DMS79 treated with DMSO at 0.1 percent for 48 hours (cell line): Measurements from ENCODE around the gene RAD51C.
"Not testable (repeated sequence)": the region's sequence is repeated elsewhere in the genome, so short reads cannot be mapped to it uniquely, and the experiment has no call there.

Source experiments
- DNase-seq: peaks from one replicate; lab custom pipeline; 2025; lab: John Stamatoyannopoulos, UW

Gene RAD51C

GRCh38 chr17:58684003-58684402 lies 8.4 kb upstream of the RAD51C start:
- no peak for DNase-seq

DNA sequence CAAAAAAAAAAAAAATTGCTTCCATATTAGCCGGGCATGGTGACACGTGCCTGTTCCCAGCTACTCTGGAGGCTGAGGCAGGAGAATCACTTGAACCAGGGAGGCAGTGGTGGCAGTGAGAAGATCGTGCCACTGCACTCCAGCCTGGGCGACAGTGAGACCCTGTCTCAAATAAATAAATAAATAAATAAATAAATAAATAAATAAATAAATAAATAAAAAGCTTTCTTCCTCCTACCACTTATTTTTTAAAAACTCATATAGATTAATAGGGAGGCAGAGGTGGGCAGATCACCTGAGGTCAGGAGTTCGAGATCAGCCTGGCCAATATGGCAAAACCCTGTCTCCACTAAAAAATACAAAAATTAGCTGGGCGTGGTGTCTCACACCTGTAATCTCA lies 7.9 kb upstream of the RAD51C start:
- DNase-seq = not testable (repeated sequence)

- no peak for DNase-seq
Observed at GRCh38 chr17:58686980-58687379, 5.4 kb upstream of the RAD51C start.

DNA sequence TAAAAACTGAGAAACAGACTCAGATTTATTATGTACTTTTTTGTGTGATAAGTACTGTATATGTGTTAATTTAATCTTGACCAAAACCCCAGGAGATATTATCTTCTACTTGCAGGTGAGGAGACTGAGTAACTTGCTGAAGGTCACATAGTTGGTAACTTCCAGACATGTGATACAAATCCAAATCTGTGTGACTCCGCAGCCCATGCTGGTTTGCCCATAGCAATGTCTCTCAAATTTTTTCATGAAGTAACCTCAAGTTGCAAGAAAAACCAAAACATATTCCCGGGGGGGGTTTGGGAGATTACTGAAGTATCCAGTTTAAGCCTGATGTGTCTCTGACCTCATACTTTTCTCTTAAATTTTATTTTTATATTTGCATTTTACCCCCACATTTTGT lies 3.9 kb upstream of the RAD51C start:
- DNase-seq = no peak

DNA sequence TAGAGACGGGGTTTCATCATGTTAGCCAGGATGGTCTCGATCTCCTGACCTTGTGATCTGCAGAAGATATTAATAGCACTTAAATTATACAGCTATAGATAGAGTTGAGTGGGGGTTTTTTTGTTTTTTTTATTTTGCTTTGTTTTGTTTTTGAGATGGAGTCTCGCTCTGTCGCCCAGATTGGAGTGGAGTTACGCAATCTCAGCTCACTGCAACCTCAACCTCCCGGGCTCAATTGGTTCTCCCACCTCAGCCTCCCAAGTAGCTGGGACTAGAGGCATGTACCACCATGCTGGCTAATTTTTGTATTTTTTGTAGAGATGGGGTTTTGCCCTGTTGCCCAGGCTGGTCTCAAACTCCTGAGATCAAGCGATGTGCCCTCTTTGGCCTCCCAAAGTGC lies 2.4 kb upstream of the RAD51C start:
- not testable (repeated sequence) for DNase-seq

- no peak for DNase-seq
Observed at GRCh38 chr17:58691701-58692238, 632 bp upstream of the RAD51C start, which contains the start of gene TEX14. Gene TEX14 (minus strand): TSS chr17:58692045. CDS start chr17:58652001, 40,044 bp downstream.

GRCh38 chr17:58693208-58693607 lies 806 bp downstream of the RAD51C start:
- no peak for DNase-seq

DNA sequence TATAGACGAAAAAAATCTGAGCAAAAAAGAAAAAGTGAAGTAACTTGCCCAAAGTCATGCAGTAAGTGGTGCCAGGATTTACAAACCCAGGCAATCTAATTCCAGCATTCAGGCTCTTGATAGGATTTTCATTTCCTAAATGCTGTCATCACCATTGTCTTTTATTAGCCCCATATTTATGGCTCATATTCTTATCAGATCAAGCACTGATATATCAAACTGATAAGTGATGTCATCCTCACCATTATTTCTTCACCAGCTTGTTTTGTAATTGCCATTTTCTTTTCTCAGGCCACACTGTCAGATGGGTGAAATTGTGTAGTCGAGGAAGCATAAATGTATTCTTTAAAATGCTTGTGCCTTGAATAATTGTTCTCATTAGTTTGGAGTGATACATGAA lies 1.3 kb downstream of the RAD51C start:
- DNase-seq = no peak

DNA sequence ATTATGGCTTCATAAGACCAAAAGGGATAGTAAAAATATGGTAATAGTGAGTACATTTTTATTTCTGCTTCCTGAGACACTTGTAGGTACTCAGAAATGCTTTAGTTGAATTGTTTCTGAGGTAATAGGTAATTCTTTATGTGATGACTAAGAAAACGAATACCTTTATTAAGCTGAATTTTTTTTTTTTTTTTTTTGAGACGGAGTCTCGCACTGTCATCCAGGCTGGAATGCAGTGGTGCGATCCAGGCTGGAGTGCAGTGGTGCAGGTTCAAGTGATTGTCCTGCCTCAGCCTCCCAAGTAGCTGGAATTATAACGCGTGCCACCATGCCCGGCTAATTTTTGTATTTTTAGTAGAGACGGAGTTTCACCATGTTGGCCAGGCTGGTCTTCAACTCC lies 1.9 kb downstream of the RAD51C start:
- DNase-seq = no peak

DNA sequence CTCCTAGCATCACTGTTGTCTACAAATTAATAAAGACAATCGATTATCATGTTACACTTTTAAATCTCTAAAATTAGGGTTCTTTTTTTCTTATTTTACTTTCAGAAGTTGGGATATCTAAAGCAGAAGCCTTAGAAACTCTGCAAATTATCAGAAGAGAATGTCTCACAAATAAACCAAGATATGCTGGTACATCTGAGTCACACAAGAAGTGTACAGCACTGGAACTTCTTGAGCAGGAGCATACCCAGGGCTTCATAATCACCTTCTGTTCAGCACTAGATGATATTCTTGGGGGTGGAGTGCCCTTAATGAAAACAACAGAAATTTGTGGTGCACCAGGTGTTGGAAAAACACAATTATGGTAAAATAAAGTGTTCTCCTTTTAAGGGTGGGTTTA lies 2.4 kb downstream of the RAD51C start:
- DNase-seq = no peak

- DNase-seq = no peak
Observed at GRCh38 chr17:58699771-58700170, 7.4 kb downstream of the RAD51C start.

DNA sequence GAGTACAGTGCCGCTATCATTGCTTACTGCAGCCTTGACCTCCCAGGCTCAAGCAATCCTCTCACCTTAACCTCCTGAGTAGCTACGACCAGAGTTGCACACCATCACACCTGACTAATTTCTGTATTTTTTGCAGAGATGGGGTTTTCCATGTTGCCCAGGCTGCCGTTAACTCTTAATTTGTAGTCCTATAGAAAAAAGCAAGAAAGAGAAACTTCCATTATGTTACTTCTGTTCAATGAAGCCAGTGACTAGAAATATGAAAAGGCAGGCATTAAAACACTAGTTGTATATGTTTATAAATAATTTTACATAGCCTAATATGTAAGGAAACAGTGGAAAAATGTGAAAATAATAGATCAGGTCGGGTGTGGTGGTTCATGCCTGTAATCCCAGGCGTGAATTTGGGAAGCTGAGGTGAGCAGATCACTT lies 9.7 kb downstream of the RAD51C start:
- no peak for DNase-seq

GRCh38 chr17:58702708-58703107 lies 10.3 kb downstream of the RAD51C start:
- DNase-seq = no peak

- no peak for DNase-seq
Observed at GRCh38 chr17:58703137-58703915, 10.9 kb downstream of the RAD51C start.

DNA sequence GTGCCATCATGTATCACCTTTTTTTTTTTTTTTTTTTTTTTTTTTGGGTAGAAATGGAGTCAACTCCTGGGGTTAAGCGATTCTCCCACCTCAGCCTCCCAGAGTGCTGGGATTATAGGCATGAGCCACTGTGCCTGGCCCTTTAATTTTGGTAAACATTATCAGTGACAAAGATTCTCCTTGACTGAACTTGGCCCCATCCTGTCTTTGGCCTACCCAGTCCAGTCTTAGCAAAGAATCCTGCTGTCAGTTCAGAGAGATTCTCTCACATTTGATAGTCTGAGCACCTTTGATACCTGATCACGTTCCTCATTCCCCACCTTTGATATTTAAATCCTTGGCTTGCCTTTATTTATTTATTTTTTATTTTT lies 11.5 kb downstream of the RAD51C start:
- no peak for DNase-seq

DNA sequence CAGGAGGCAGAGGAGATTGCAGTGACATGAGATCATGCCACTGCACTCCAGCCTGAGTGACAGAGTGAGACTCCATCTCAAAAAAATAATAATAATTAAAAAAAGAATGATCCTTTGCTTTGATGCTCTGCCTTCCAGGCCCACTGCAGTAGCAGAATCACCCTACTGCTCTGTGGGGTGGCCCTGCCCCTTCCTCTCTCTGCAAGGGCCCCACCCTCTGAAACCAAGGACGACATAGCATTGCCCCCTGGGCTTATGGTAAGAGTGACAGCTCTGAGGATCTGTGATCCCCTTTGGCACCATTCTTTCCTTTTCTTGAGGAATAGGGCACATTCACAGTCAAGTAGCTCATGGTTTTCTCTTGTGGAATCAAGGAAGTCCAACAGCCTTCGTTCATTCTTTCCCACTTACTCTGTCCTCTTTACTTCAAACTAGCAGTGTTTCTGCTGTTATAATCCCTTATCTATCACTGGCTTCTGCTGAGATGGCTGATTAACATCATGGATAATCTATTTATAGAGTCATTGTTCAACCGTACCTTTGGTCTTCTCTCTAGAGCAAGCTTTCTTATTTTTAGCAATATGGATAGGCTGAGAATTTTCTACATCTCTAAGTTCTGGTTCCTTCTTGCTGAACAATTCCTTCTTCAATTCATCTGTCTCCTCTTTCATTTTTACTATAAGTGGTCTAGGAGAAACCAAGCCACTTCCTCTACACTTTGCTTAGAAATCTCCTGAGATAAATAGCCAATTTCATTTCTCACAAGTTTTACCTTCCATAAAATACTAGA lies 14.1 kb downstream of the RAD51C start:
- DNase-seq = no peak

GRCh38 chr17:58710948-58711552 lies 18.6 kb downstream of the RAD51C start:
- DNase-seq = peak; percentile 1

DNA sequence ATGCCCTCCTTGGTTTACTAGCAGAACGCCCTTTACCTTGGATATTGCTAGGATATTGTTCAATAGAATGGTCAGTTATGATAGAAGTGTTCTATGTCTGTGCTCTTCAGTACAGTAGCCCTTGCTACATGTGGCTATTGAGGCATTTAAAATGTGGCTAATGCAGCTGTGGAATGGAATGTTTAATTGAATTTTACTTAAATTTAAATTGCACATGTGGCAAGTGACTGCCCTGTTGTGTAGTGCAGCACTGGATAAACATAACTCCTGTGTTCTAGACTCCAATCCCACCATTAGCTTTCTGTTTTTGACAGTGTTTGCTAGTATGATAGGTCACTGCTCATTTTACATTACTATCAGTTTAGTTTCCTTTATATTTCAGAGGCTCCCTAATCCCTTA lies 29.9 kb downstream of the RAD51C start:
- no peak for DNase-seq

GRCh38 chr17:58722696-58723095 lies 30.3 kb downstream of the RAD51C start:
- DNase-seq = no peak

- DNase-seq = no peak
Observed at GRCh38 chr17:58728798-58729197, 36.4 kb downstream of the RAD51C start.

- DNase-seq = no peak
Observed at GRCh38 chr17:58730937-58731336, 38.5 kb downstream of the RAD51C start.

- no peak for DNase-seq
Observed at GRCh38 chr17:58734040-58734439, 41.6 kb downstream of the RAD51C start.

DNA sequence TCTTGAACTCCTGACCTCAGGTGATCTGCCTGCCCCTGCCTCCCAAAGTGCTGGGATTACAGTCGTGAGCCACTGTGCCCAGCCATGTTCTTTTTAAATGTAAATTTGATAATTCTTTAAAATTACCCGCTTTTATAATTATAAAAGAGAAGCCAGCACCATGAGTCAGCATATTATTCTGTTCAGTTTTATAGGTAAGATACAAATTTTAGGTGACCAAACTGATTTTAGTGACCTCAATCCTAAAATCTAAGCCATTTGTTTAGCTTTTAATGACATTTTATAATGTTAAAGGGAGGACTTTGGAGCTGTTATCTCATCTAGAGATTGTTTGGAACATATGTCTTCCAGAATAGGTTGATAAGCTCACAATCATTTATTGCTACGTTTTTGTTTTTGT lies 42.4 kb downstream of the RAD51C start:
- no peak for DNase-seq
